Measurements from ENCODE around the gene WDR3. TPM values are rescaled to one million over a fixed set of nuclear protein-coding genes. Genes with fewer than 3 reads are reported as not detected.

WDR3 gene
- polyA plus RNA-seq, 1 donor from 2014 or later, result 20.6 TPM

- no peak overlapping the region for H3K9ac ChIP-seq (ENCODE audit: low read length)
- H3K9me2 ChIP-seq (ENCODE audit: insufficient read depth, low read length), result no peaks in the 10 kb centered on the region
- H4K20me1 ChIP-seq (ENCODE audit: insufficient read depth), result no peaks in the 10 kb centered on the region
- no peak overlapping the region for H3K4me3 ChIP-seq (ENCODE audit: low read length)
- H3K9me3 ChIP-seq (ENCODE audit: low read length), result no peaks in the 10 kb centered on the region
- H2AFZ ChIP-seq (ENCODE audit: low read depth, low read length), result no peak overlapping the region
- no peak overlapping the region for H3K27ac ChIP-seq (ENCODE audit: low read length)
- no peak for TF ChIP-seq MXI1 (conservative IDR thresholded peaks at IDR 0.05; ENCODE audit: poor library complexity, severe bottlenecking)
- TF ChIP-seq EP300 (conservative IDR thresholded peaks at IDR 0.05; ENCODE audit: poor library complexity, severe bottlenecking), result no peak
- no peak for TF ChIP-seq EZH2 (IDR thresholded peaks at IDR 0.05; ENCODE audit: borderline replicate concordance, insufficient read depth, low read length, poor library complexity, severe bottlenecking)
- TF ChIP-seq SMC3 (conservative IDR thresholded peaks at IDR 0.05; ENCODE audit: poor library complexity), result no peak
- TF ChIP-seq TAF1 (IDR thresholded peaks at IDR 0.05; ENCODE audit: low read depth), result no peak
- no peak for TF ChIP-seq REST (IDR thresholded peaks at IDR 0.05; ENCODE audit: borderline replicate concordance)
- no peak for TF ChIP-seq RAD21 (conservative IDR thresholded peaks at IDR 0.05)
- no peak for TF ChIP-seq CTCF (IDR thresholded peaks at IDR 0.05; ENCODE audit: poor library complexity, severe bottlenecking)
- no peak for TF ChIP-seq POLR2AphosphoS5 (IDR thresholded peaks at IDR 0.05)
- H3F3A ChIP-seq (ENCODE audit: insufficient read depth, low read length, poor library complexity, severe bottlenecking), result no peaks in the 10 kb centered on the region
- H3K27me3 ChIP-seq (ENCODE audit: insufficient read depth, low read depth, low read length), result no peaks in the 10 kb centered on the region
- H3K4me2 ChIP-seq (ENCODE audit: low read length), result no peak overlapping the region
- H3K79me2 ChIP-seq (replicated peaks; ENCODE audit: insufficient read depth, low read length), result no peaks in the 10 kb centered on the region
- H3K36me3 ChIP-seq (ENCODE audit: insufficient read depth, low read length), result no peaks in the 10 kb centered on the region
Measured at GRCh38 chr1:118012515-118013124, 83.1 kb downstream of the WDR3 start.

GRCh38 chr1:118013336-118013735 is 83.8 kb downstream of the WDR3 start:
- no peak overlapping the region for H2AFZ ChIP-seq (ENCODE audit: low read depth, low read length)
- H4K20me1 ChIP-seq (ENCODE audit: insufficient read depth), result no peaks in the 10 kb centered on the region
- H3K4me2 ChIP-seq (ENCODE audit: low read length), result no peak overlapping the region
- H3K27ac ChIP-seq (ENCODE audit: low read length), result no peak overlapping the region
- H3K27me3 ChIP-seq (ENCODE audit: insufficient read depth, low read depth, low read length), result no peaks in the 10 kb centered on the region
- H3K9me2 ChIP-seq (ENCODE audit: insufficient read depth, low read length), result no peaks in the 10 kb centered on the region
- H3K4me3 ChIP-seq (ENCODE audit: low read length), result no peak overlapping the region
- no peaks in the 10 kb centered on the region for H3F3A ChIP-seq (ENCODE audit: insufficient read depth, low read length, poor library complexity, severe bottlenecking)
- H3K36me3 ChIP-seq (ENCODE audit: insufficient read depth, low read length), result no peaks in the 10 kb centered on the region
- H3K9ac ChIP-seq (ENCODE audit: low read length), result no peak overlapping the region
- H3K79me2 ChIP-seq (replicated peaks; ENCODE audit: insufficient read depth, low read length), result no peaks in the 10 kb centered on the region
- no peak for TF ChIP-seq SMC3 (conservative IDR thresholded peaks at IDR 0.05; ENCODE audit: poor library complexity)
- no peak for TF ChIP-seq TAF1 (IDR thresholded peaks at IDR 0.05; ENCODE audit: low read depth)
- TF ChIP-seq RAD21 (conservative IDR thresholded peaks at IDR 0.05), result no peak
- no peak for TF ChIP-seq EZH2 (IDR thresholded peaks at IDR 0.05; ENCODE audit: borderline replicate concordance, insufficient read depth, low read length, poor library complexity, severe bottlenecking)
- TF ChIP-seq MXI1 (conservative IDR thresholded peaks at IDR 0.05; ENCODE audit: poor library complexity, severe bottlenecking), result no peak
- TF ChIP-seq CTCF (IDR thresholded peaks at IDR 0.05; ENCODE audit: poor library complexity, severe bottlenecking), result no peak
- TF ChIP-seq POLR2AphosphoS5 (IDR thresholded peaks at IDR 0.05), result no peak
- TF ChIP-seq EP300 (conservative IDR thresholded peaks at IDR 0.05; ENCODE audit: poor library complexity, severe bottlenecking), result no peak
- TF ChIP-seq REST (IDR thresholded peaks at IDR 0.05; ENCODE audit: borderline replicate concordance), result no peak
- H3K9me3 ChIP-seq (ENCODE audit: low read length), result no peaks in the 10 kb centered on the region

Measured in neural cell (in vitro differentiated cells).